ENCODE measurements around the gene TAC3.

TAC3 gene

GRCh38 chr12:57005980-57006808 lies 10.1 kb downstream of the TAC3 start, which contains the start of gene ZBTB39:
TSS of gene ZBTB39 (minus strand) at chr12:57006546. CDS start at chr12:57004917, 1,629 bp downstream.
- peak within 1 kb of the TSS; percentile 61 for H3K4me3 ChIP-seq (ENCODE audit: insufficient read depth, low read depth, low read length)
- no peaks in the 10 kb centered on the region for H3K9me3 ChIP-seq (ENCODE audit: control insufficient read depth, low read length)
- H3K36me3 ChIP-seq (ENCODE audit: control insufficient read depth, insufficient read depth, low read length) = peaks cover 32% of the 10 kb centered on the region
- no peak within 1 kb of the TSS for H3K27ac ChIP-seq (ENCODE audit: insufficient read depth, low read depth, low read length, poor library complexity, severe bottlenecking)
- peaks cover 8% of the 10 kb centered on the region for H3K4me1 ChIP-seq (ENCODE audit: control insufficient read depth, insufficient read depth, low read length)
- 1% methylated on average over 94 of the region's 94 CpGs for WGBS, 2 experiments
- H3K27me3 ChIP-seq (ENCODE audit: control insufficient read depth, insufficient read depth, low read length, poor library complexity, severe bottlenecking) = no peaks in the 10 kb centered on the region

- Histone ChIP-seq H3K4me1 (ENCODE audit: control insufficient read depth, insufficient read depth, low read length) (peaks cover 8% of the 10 kb centered on the region), H3K27me3 (ENCODE audit: control insufficient read depth, insufficient read depth, low read length, poor library complexity, severe bottlenecking) (no peaks in the 10 kb centered on the region), H3K9me3 (ENCODE audit: control insufficient read depth, low read length) (no peaks in the 10 kb centered on the region), H3K27ac (ENCODE audit: insufficient read depth, low read depth, low read length, poor library complexity, severe bottlenecking) (no peak overlapping the region), H3K36me3 (ENCODE audit: control insufficient read depth, insufficient read depth, low read length) (peaks cover 43% of the 10 kb centered on the region), H3K4me3 (ENCODE audit: insufficient read depth, low read depth, low read length) (no peak overlapping the region)
- WGBS, 2 experiments = 92 to 96% methylated on average over 6 of the region's 6 CpGs
Measured at GRCh38 chr12:57004651-57005050, 11.7 kb downstream of the TAC3 start.

GRCh38 chr12:57003395-57003794 lies 12.9 kb downstream of the TAC3 start:
- no peak overlapping the region for H3K27ac ChIP-seq (ENCODE audit: insufficient read depth, low read depth, low read length, poor library complexity, severe bottlenecking)
- H3K4me3 ChIP-seq (ENCODE audit: insufficient read depth, low read depth, low read length) = no peak overlapping the region
- H3K4me1 ChIP-seq (ENCODE audit: control insufficient read depth, insufficient read depth, low read length) = peaks cover 8% of the 10 kb centered on the region
- no peaks in the 10 kb centered on the region for H3K27me3 ChIP-seq (ENCODE audit: control insufficient read depth, insufficient read depth, low read length, poor library complexity, severe bottlenecking)
- WGBS, 2 experiments = 96 to 97% methylated on average over 13 of the region's 13 CpGs
- no peaks in the 10 kb centered on the region for H3K9me3 ChIP-seq (ENCODE audit: control insufficient read depth, low read length)
- peaks cover 43% of the 10 kb centered on the region for H3K36me3 ChIP-seq (ENCODE audit: control insufficient read depth, insufficient read depth, low read length)

GRCh38 chr12:57001448-57001906 lies 14.9 kb downstream of the TAC3 start:
- no peak overlapping the region for H3K4me3 ChIP-seq (ENCODE audit: insufficient read depth, low read depth, low read length)
- H3K36me3 ChIP-seq (ENCODE audit: control insufficient read depth, insufficient read depth, low read length) = peaks cover 43% of the 10 kb centered on the region
- no peak overlapping the region for H3K27ac ChIP-seq (ENCODE audit: insufficient read depth, low read depth, low read length, poor library complexity, severe bottlenecking)
- no peaks in the 10 kb centered on the region for H3K27me3 ChIP-seq (ENCODE audit: control insufficient read depth, insufficient read depth, low read length, poor library complexity, severe bottlenecking)
- WGBS, 2 experiments = 64 to 66% methylated on average over 13 of the region's 13 CpGs
- peaks cover 8% of the 10 kb centered on the region for H3K4me1 ChIP-seq (ENCODE audit: control insufficient read depth, insufficient read depth, low read length)
- H3K9me3 ChIP-seq (ENCODE audit: control insufficient read depth, low read length) = no peaks in the 10 kb centered on the region

GRCh38 chr12:57000393-57000792 lies 15.9 kb downstream of the TAC3 start:
- Histone ChIP-seq H3K27ac (ENCODE audit: insufficient read depth, low read depth, low read length, poor library complexity, severe bottlenecking) (no peak overlapping the region), H3K27me3 (ENCODE audit: control insufficient read depth, insufficient read depth, low read length, poor library complexity, severe bottlenecking) (no peaks in the 10 kb centered on the region), H3K4me1 (ENCODE audit: control insufficient read depth, insufficient read depth, low read length) (peaks cover 6% of the 10 kb centered on the region), H3K36me3 (ENCODE audit: control insufficient read depth, insufficient read depth, low read length) (peaks cover 43% of the 10 kb centered on the region), H3K9me3 (ENCODE audit: control insufficient read depth, low read length) (no peaks in the 10 kb centered on the region), H3K4me3 (ENCODE audit: insufficient read depth, low read depth, low read length) (no peak overlapping the region)
- WGBS, 2 experiments = 80 to 91% methylated on average over 1 of the region's 1 CpG

GRCh38 chr12:56999456-56999855 lies 16.9 kb downstream of the TAC3 start:
- no peak overlapping the region for H3K4me3 ChIP-seq (ENCODE audit: insufficient read depth, low read depth, low read length)
- H3K4me1 ChIP-seq (ENCODE audit: control insufficient read depth, insufficient read depth, low read length) = no peaks in the 10 kb centered on the region
- H3K9me3 ChIP-seq (ENCODE audit: control insufficient read depth, low read length) = no peaks in the 10 kb centered on the region
- H3K27me3 ChIP-seq (ENCODE audit: control insufficient read depth, insufficient read depth, low read length, poor library complexity, severe bottlenecking) = no peaks in the 10 kb centered on the region
- WGBS, 2 experiments = 97 to 98% methylated on average over 4 of the region's 4 CpGs
- H3K36me3 ChIP-seq (ENCODE audit: control insufficient read depth, insufficient read depth, low read length) = peaks cover 42% of the 10 kb centered on the region
- H3K27ac ChIP-seq (ENCODE audit: insufficient read depth, low read depth, low read length, poor library complexity, severe bottlenecking) = no peak overlapping the region

- Histone ChIP-seq H3K4me3 (ENCODE audit: insufficient read depth, low read depth, low read length) (no peak overlapping the region), H3K27me3 (ENCODE audit: control insufficient read depth, insufficient read depth, low read length, poor library complexity, severe bottlenecking) (no peaks in the 10 kb centered on the region), H3K36me3 (ENCODE audit: control insufficient read depth, insufficient read depth, low read length) (peaks cover 37% of the 10 kb centered on the region), H3K9me3 (ENCODE audit: control insufficient read depth, low read length) (no peaks in the 10 kb centered on the region), H3K4me1 (ENCODE audit: control insufficient read depth, insufficient read depth, low read length) (no peaks in the 10 kb centered on the region), H3K27ac (ENCODE audit: insufficient read depth, low read depth, low read length, poor library complexity, severe bottlenecking) (no peak overlapping the region)
- WGBS, 2 experiments = 95 to 98% methylated on average over 4 of the region's 4 CpGs
Measured at GRCh38 chr12:56998981-56999380, 17.3 kb downstream of the TAC3 start.

- Histone ChIP-seq H3K4me3 (ENCODE audit: insufficient read depth, low read depth, low read length) (no peak overlapping the region), H3K27me3 (ENCODE audit: control insufficient read depth, insufficient read depth, low read length, poor library complexity, severe bottlenecking) (no peaks in the 10 kb centered on the region), H3K9me3 (ENCODE audit: control insufficient read depth, low read length) (no peaks in the 10 kb centered on the region), H3K4me1 (ENCODE audit: control insufficient read depth, insufficient read depth, low read length) (no peaks in the 10 kb centered on the region), H3K27ac (ENCODE audit: insufficient read depth, low read depth, low read length, poor library complexity, severe bottlenecking) (no peak overlapping the region), H3K36me3 (ENCODE audit: control insufficient read depth, insufficient read depth, low read length) (peaks cover 30% of the 10 kb centered on the region)
- WGBS, 2 experiments = 95 to 97% methylated on average over 6 of the region's 6 CpGs
Measured at GRCh38 chr12:56998316-56998715, 18.0 kb downstream of the TAC3 start.

GRCh38 chr12:56996793-56997545 lies 19.4 kb downstream of the TAC3 start:
- no peaks in the 10 kb centered on the region for H3K4me1 ChIP-seq (ENCODE audit: control insufficient read depth, insufficient read depth, low read length)
- WGBS, 2 experiments = 90 to 93% methylated on average over 12 of the region's 12 CpGs
- no peaks in the 10 kb centered on the region for H3K9me3 ChIP-seq (ENCODE audit: control insufficient read depth, low read length)
- no peak overlapping the region for H3K4me3 ChIP-seq (ENCODE audit: insufficient read depth, low read depth, low read length)
- peaks cover 17% of the 10 kb centered on the region for H3K36me3 ChIP-seq (ENCODE audit: control insufficient read depth, insufficient read depth, low read length)
- no peak overlapping the region for H3K27ac ChIP-seq (ENCODE audit: insufficient read depth, low read depth, low read length, poor library complexity, severe bottlenecking)
- no peaks in the 10 kb centered on the region for H3K27me3 ChIP-seq (ENCODE audit: control insufficient read depth, insufficient read depth, low read length, poor library complexity, severe bottlenecking)

- H3K9me3 ChIP-seq (ENCODE audit: control insufficient read depth, low read length) = no peaks in the 10 kb centered on the region
Measured at GRCh38 chr12:56995930-56996496, 20.3 kb downstream of the TAC3 start.

More at GRCh38 chr12:56995930-56996496, 20.3 kb downstream of the TAC3 start:
- H3K27me3 ChIP-seq (ENCODE audit: control insufficient read depth, insufficient read depth, low read length, poor library complexity, severe bottlenecking) = no peaks in the 10 kb centered on the region
- 91 to 95% methylated on average over 11 of the region's 11 CpGs for WGBS, 2 experiments
- no peak overlapping the region for H3K27ac ChIP-seq (ENCODE audit: insufficient read depth, low read depth, low read length, poor library complexity, severe bottlenecking)
- H3K36me3 ChIP-seq (ENCODE audit: control insufficient read depth, insufficient read depth, low read length) = peaks cover 10% of the 10 kb centered on the region
- H3K4me1 ChIP-seq (ENCODE audit: control insufficient read depth, insufficient read depth, low read length) = no peaks in the 10 kb centered on the region
- H3K4me3 ChIP-seq (ENCODE audit: insufficient read depth, low read depth, low read length) = no peak overlapping the region

Measured in ectodermal cell (in vitro differentiated cells).